Mesenchymal stem cell (in vitro differentiated cells and primary cell): ENCODE results near the gene TBC1D10A.
A peak's percentile ranks its signal among the peaks of the same experiment; 100 is the strongest.

Experiments used
- DNase-seq: peaks from one replicate; pipeline ENCODE4 v3.0.0-alpha.2; 2013
- H2AFZ ChIP-seq: one replicate; pipeline ENCODE4 v1.6.1; 2013; ENCODE audit warnings: low read depth, mild to moderate bottlenecking, control low read depth, inconsistent platforms, low read length, moderate library complexity
- H2AK5ac ChIP-seq: 2 replicates; pipeline ENCODE4 v1.6.1; 2013; ENCODE audit warnings: low read length, moderate library complexity, mild to moderate bottlenecking, inconsistent platforms; ENCODE audit not compliant: severe bottlenecking
- H2BK120ac ChIP-seq: one replicate; pipeline ENCODE4 v1.6.1; 2013; ENCODE audit warnings: low read depth, mild to moderate bottlenecking, inconsistent platforms, low read length, moderate library complexity
- H2BK12ac ChIP-seq, 2 experiments: one replicate each; pipeline ENCODE4 v1.6.1; 2013; ENCODE audit warnings: inconsistent platforms in 2 of 2, low read length in 2 of 2, mild to moderate bottlenecking in 2 of 2, moderate library complexity in 2 of 2, control low read depth in 1 of 2
- H2BK15ac ChIP-seq: one replicate; pipeline ENCODE4 v1.6.1; 2013; ENCODE audit warnings: mild to moderate bottlenecking, low read depth, inconsistent platforms; ENCODE audit not compliant: poor library complexity, severe bottlenecking
- H2BK5ac ChIP-seq: 2 replicates; pipeline ENCODE4 v1.6.1; 2013; ENCODE audit warnings: low read depth, mild to moderate bottlenecking, low read length, control low read depth, inconsistent platforms; ENCODE audit not compliant: poor library complexity, severe bottlenecking
- H3K14ac ChIP-seq, 2 experiments: one replicate each; pipeline ENCODE4 v1.6.1; 2013; ENCODE audit warnings: inconsistent platforms in 2 of 2, low read length in 2 of 2, control low read depth in 1 of 2, mild to moderate bottlenecking in 1 of 2, moderate library complexity in 1 of 2
- H3K18ac ChIP-seq, 2 experiments: one replicate each; pipeline ENCODE4 v1.6.1; 2013; ENCODE audit warnings: inconsistent platforms in 2 of 2, low read length in 2 of 2, control low read depth in 1 of 2, low read depth in 1 of 2, mild to moderate bottlenecking in 1 of 2
- H3K23ac ChIP-seq, 2 experiments: one replicate each; pipeline ENCODE4 v1.6.1; 2013; ENCODE audit warnings: inconsistent platforms in 2 of 2, low read length in 2 of 2, mild to moderate bottlenecking in 2 of 2, moderate library complexity in 2 of 2, control low read depth in 1 of 2
- H3K27ac ChIP-seq: 2 replicates; pipeline ENCODE4 v1.5.1; 2013; ENCODE audit warnings: mild to moderate bottlenecking, moderate library complexity, low read length, control low read depth, inconsistent platforms; ENCODE audit not compliant: poor library complexity, severe bottlenecking
- H3K27me3 ChIP-seq, 2 experiments: 2 replicates each; pipeline versions ENCODE4 v1.6.1 to v1.7.0; 2013; ENCODE audit warnings: low read length in 2 of 2, mild to moderate bottlenecking in 2 of 2, moderate library complexity in 2 of 2, control low read depth in 1 of 2, inconsistent platforms in 1 of 2; ENCODE audit not compliant: control insufficient read depth in 1 of 2, insufficient read depth in 1 of 2
- H3K36me3 ChIP-seq, 2 experiments: 2 replicates each; pipeline versions ENCODE4 v1.6.1 to v1.7.0; 2013; ENCODE audit warnings: low read length in 2 of 2, control low read depth in 1 of 2, inconsistent platforms in 1 of 2, low read depth in 1 of 2, mild to moderate bottlenecking in 1 of 2; ENCODE audit not compliant: insufficient read depth in 2 of 2, control insufficient read depth in 1 of 2
- H3K4ac ChIP-seq, 2 experiments: one replicate each; pipeline ENCODE4 v1.6.1; 2013; ENCODE audit warnings: inconsistent platforms in 2 of 2, low read length in 2 of 2, mild to moderate bottlenecking in 2 of 2, moderate library complexity in 2 of 2, control low read depth in 1 of 2, low read depth in 1 of 2
- H3K4me1 ChIP-seq: 2 replicates; pipeline ENCODE4 v1.6.1; 2013; ENCODE audit warnings: low read depth, low read length, control low read depth; ENCODE audit not compliant: control insufficient read depth, insufficient read depth
- H3K4me2 ChIP-seq: 2 replicates; pipeline ENCODE4 v1.6.1; 2013; ENCODE audit warnings: low read length, mild to moderate bottlenecking, inconsistent platforms; ENCODE audit not compliant: poor library complexity, severe bottlenecking
- H3K4me3 ChIP-seq, 2 experiments: 2 replicates each; pipeline versions ENCODE4 v1.5.1 to v1.7.0; 2013; ENCODE audit warnings: low read length in 2 of 2, mild to moderate bottlenecking in 2 of 2, control low read depth in 1 of 2, low read depth in 1 of 2; ENCODE audit not compliant: insufficient read depth in 1 of 2
- H3K79me1 ChIP-seq: replicated peaks from 2 replicates; pipeline ENCODE4 v1.6.1; 2013; ENCODE audit warnings: mild to moderate bottlenecking, control low read depth, low read length, inconsistent platforms; ENCODE audit not compliant: poor library complexity, severe bottlenecking
- H3K9ac ChIP-seq: 2 replicates; pipeline ENCODE4 v1.7.0; 2013; ENCODE audit warnings: mild to moderate bottlenecking, low read length, moderate library complexity
- H3K9me3 ChIP-seq: 2 replicates; pipeline ENCODE4 v1.7.0; 2013; ENCODE audit warnings: mild to moderate bottlenecking, low read length; ENCODE audit not compliant: control insufficient read depth
- H4K8ac ChIP-seq: one replicate; pipeline ENCODE4 v1.6.1; 2013; ENCODE audit warnings: inconsistent platforms, mild to moderate bottlenecking, low read length, moderate library complexity
- H4K91ac ChIP-seq: one replicate; pipeline ENCODE4 v1.6.1; 2013; ENCODE audit warnings: mild to moderate bottlenecking, low read length, inconsistent platforms
- WGBS: methylation state at CpG from one replicate; pipeline ENCODE4 v1.1.7; 2013; ENCODE audit warnings: mixed read lengths; 5-methylcytosine and 5-hydroxymethylcytosine counted together

The TBC1D10A gene

GRCh38 chr22:30302810-30303138 lies 24.0 kb downstream of the TBC1D10A start:
- 96% methylated on average over 5 of the region's 5 CpGs for WGBS
- Histone ChIP-seq H3K79me1 (peaks cover 55% of the 10 kb centered on the region), H3K23ac (no peak overlapping the region), H2BK5ac (no peak overlapping the region), H2AFZ (no peak overlapping the region), H3K27me3 (no peaks in the 10 kb centered on the region), H3K4me2 (no peak overlapping the region), H3K9me3 (no peaks in the 10 kb centered on the region), H3K18ac (no peak overlapping the region), H2BK12ac (no peak overlapping the region), H2BK120ac (no peak overlapping the region), H3K27ac (no peak overlapping the region), H3K9ac (no peak overlapping the region), H3K4me1 (peaks cover 33% of the 10 kb centered on the region), H2AK5ac (no peak overlapping the region), H3K36me3 (peaks cover 47 to 63% of the 10 kb centered on the region in 2 experiments), H3K4ac (no peak overlapping the region), H4K91ac (no peak overlapping the region), H4K8ac (no peak overlapping the region), H3K4me3 (no peak overlapping the region), H2BK15ac (no peak overlapping the region), H3K14ac (no peak overlapping the region)
- DNase-seq = no peak

DNA sequence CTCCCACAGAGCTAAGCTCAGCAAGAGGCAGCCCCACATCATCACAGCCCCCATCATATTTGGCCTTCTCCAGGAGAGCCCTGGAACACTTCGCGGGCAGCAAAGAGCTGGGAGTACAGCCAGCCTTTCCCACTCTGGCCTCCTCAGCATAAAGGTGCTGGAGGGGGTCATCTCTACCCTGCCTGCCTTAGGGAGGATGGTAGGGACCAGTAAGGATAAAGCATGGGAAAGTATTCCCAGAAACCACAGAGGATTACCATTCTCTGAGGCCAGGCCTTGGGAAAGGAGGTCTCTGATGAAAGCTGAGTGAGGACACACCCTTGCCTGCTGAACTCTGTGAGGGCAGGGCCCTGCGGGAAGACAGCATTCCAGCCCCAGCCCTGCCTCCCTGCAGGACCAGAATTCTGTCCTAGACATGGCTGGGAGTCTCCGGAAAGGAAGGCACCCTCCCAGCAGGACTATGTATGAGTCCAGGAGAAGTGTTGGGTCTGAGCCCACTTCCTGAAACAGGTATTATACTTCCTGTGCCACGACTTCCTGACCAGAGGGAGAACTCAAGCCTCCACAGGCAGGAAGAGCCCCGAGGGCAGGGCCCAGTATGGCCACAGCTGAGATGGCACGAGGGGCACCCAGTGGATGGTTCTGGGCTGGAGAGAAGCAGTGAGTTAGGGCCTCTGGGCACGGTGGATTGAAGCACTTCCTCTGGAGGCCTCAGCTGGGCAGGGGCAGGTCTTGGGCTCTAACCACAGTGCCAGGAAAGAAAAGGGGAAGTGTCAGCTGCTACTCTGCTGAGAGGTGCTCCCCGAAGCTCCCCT lies 24.5 kb downstream of the TBC1D10A start:
- H3K4ac ChIP-seq = peak overlapping the region in 1 of 2 experiments; percentile 59
- no peak overlapping the region for H3K4me2 ChIP-seq
- no peak overlapping the region for H2BK15ac ChIP-seq
- no peak overlapping the region for H3K4me3 ChIP-seq
- peak overlapping the region; percentile 16 for H4K8ac ChIP-seq
- no peak overlapping the region for H2BK120ac ChIP-seq
- no peak overlapping the region for H2AFZ ChIP-seq
- peak overlapping the region in 1 of 2 experiments; percentile 29 for H2BK12ac ChIP-seq
- H3K9me3 ChIP-seq = no peaks in the 10 kb centered on the region
- H2BK5ac ChIP-seq = no peak overlapping the region
- H3K4me1 ChIP-seq = peaks cover 32% of the 10 kb centered on the region
- no peak overlapping the region for H3K9ac ChIP-seq
- peak overlapping the region in 1 of 2 experiments; percentile 40 for H3K23ac ChIP-seq
- peaks cover 58% of the 10 kb centered on the region for H3K79me1 ChIP-seq
- 85% methylated on average over 9 of the region's 9 CpGs for WGBS
- peak overlapping the region; percentile 44 for H4K91ac ChIP-seq
- peak overlapping the region in 1 of 2 experiments; percentile 55 for H3K18ac ChIP-seq
- DNase-seq = peak; percentile 88
- peak overlapping the region; percentile 26 for H3K27ac ChIP-seq
- no peaks in the 10 kb centered on the region for H3K27me3 ChIP-seq
- peaks cover 52 to 69% of the 10 kb centered on the region in 2 experiments for H3K36me3 ChIP-seq
- H2AK5ac ChIP-seq = no peak overlapping the region
- peak overlapping the region in 1 of 2 experiments; percentile 2 for H3K14ac ChIP-seq

GRCh38 chr22:30299322-30299721 lies 27.4 kb downstream of the TBC1D10A start:
- Histone ChIP-seq H3K36me3 (peaks cover 81 to 91% of the 10 kb centered on the region in 2 experiments), H3K79me1 (peaks cover 66% of the 10 kb centered on the region), H2AFZ (no peak overlapping the region), H3K14ac (no peak overlapping the region), H3K27ac (no peak overlapping the region), H3K9me3 (no peaks in the 10 kb centered on the region), H2BK15ac (no peak overlapping the region), H3K4me1 (peaks cover 18% of the 10 kb centered on the region), H2BK12ac (no peak overlapping the region), H3K18ac (no peak overlapping the region), H3K4me3 (no peak overlapping the region), H4K8ac (no peak overlapping the region), H3K4ac (no peak overlapping the region), H3K4me2 (no peak overlapping the region), H3K27me3 (no peaks in the 10 kb centered on the region), H3K9ac (no peak overlapping the region), H3K23ac (no peak overlapping the region), H2AK5ac (no peak overlapping the region), H2BK120ac (no peak overlapping the region), H4K91ac (no peak overlapping the region), H2BK5ac (no peak overlapping the region)
- 98% methylated on average over 13 of the region's 13 CpGs for WGBS
- DNase-seq = no peak

DNA sequence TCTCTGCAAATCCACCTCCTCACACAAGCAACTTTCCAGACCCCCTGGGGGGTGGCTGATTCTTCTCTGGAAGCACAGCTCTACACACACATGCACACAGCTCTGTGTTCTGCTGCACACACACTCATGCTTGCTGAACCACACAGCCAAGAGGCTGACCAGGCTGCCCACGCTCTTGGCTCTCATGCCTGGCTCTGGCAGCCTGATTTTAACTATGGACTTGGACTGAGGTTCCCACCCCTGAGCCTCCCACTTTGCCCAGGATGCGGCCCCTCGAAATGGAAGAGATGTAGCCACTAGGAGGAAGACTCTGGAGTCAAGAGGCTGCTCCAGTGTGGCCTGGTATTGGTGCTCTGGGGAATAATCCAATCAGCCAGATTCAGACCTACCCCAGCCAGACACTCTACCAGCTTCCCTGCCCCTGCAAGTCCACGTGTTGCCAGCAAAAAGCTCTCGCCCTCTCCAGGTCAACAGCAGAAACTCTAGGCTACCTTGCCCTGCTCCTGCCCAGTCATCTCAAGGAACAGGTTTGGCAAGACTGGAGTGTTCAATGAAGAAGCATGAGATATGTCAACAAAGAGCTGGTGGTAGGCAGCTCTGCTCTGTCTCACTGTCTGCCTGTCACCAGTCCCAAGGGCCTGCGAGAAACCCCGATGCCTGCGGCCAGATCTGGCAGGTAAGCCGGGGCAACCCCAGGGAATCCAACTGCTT lies 28.6 kb downstream of the TBC1D10A start:
- 87% methylated on average over 7 of the region's 9 CpGs for WGBS
- H3K27me3 ChIP-seq = no peaks in the 10 kb centered on the region

More for the DNA sequence above, 28.6 kb downstream of the TBC1D10A start:
- no peak for DNase-seq
- H2BK5ac ChIP-seq = no peak overlapping the region
- H2AFZ ChIP-seq = no peak overlapping the region
- H3K14ac ChIP-seq = no peak overlapping the region
- no peak overlapping the region for H3K4me2 ChIP-seq
- H3K18ac ChIP-seq = no peak overlapping the region
- no peak overlapping the region for H3K4me3 ChIP-seq
- H3K27ac ChIP-seq = no peak overlapping the region
- H3K9ac ChIP-seq = no peak overlapping the region
- peaks cover 82 to 95% of the 10 kb centered on the region in 2 experiments for H3K36me3 ChIP-seq
- H2BK15ac ChIP-seq = no peak overlapping the region
- no peak overlapping the region for H3K4ac ChIP-seq
- H2BK12ac ChIP-seq = no peak overlapping the region
- H3K79me1 ChIP-seq = peaks cover 64% of the 10 kb centered on the region
- no peak overlapping the region for H2AK5ac ChIP-seq
- no peaks in the 10 kb centered on the region for H3K9me3 ChIP-seq
- no peak overlapping the region for H3K23ac ChIP-seq
- H4K91ac ChIP-seq = no peak overlapping the region
- peaks cover 16% of the 10 kb centered on the region for H3K4me1 ChIP-seq
- no peak overlapping the region for H2BK120ac ChIP-seq
- H4K8ac ChIP-seq = no peak overlapping the region
